K562 treated with DMSO at 1 percent for 12 hours (cell line): ENCODE results near the gene HCLS1. TPM values are rescaled to one million over a fixed set of nuclear protein-coding genes. Genes with fewer than 3 reads are reported as not detected.

Experiments
- total RNA-seq: library from RNA; unstranded; fragments of 300-600 nt; gene quantifications from 2 replicates; pipeline ENCODE4 v1.2.3, GENCODE V29; 2022; ENCODE audit not compliant: insufficient read depth

HCLS1 gene
- 49.7 and 53.0 TPM in 2 replicates for total RNA-seq

GRCh38 chr3:121660356-121661171, at the start of gene HCLS1:
Gene HCLS1 (minus strand): TSS chr3:121660903. CDS start chr3:121658347, 2,556 bp downstream.

GRCh38 chr3:121592856-121593702, 67.6 kb downstream of the HCLS1 start, which contains the start of gene FBXO40:
Gene FBXO40 (plus strand): TSS chr3:121593379. CDS start chr3:121620576, 27,197 bp downstream.

Other genes with a start within 250 kb of the HCLS1 start
- gene POLQ, start 114.9 kb downstream of the HCLS1 start, total RNA-seq, result 1.3 and 5.7 TPM in 2 replicates
- not detected in 2 replicates for gene ARGFX, start 93.0 kb downstream of the HCLS1 start, total RNA-seq
- gene FBXO40, start 67.5 kb downstream of the HCLS1 start, total RNA-seq, result not detected in 2 replicates
- 4.5 and 16.9 TPM in 2 replicates for gene GOLGB1, start 88.8 kb upstream of the HCLS1 start, total RNA-seq
- 15.9 and 34.7 TPM in 2 replicates for gene IQCB1, start 174.2 kb upstream of the HCLS1 start, total RNA-seq
- gene EAF2, start 174.3 kb upstream of the HCLS1 start, total RNA-seq, result 7.3 and 11.0 TPM in 2 replicates
- gene SLC15A2, start 233.5 kb upstream of the HCLS1 start, total RNA-seq, result 0.52 and 0.89 TPM in 2 replicates